Endothelial cell of umbilical vein (primary cell): ENCODE measurements around the gene TUB. TPM values are rescaled to one million over a fixed set of nuclear protein-coding genes. Genes with fewer than 3 reads are reported as not detected.

ENCODE experiments used
- BruUV-seq: library from RNA; stranded (reverse); fragments of 400-500 nt; replicated peaks from 2 replicates; lab custom pipeline; 2021; lab: Mats Ljungman, UMichigan
- CTCF ChIA-PET: fragments of 300-600, 350-600 bp; sonication (Branson Sonifier 250); formaldehyde crosslinking; loops from one replicate; lab custom pipeline; 2021; ENCODE audit warnings: antibody characterized with exemption, inconsistent platforms; lab: Charles Lee
- POLR2A ChIA-PET: fragments of 300-600, 350-600 bp; sonication (Branson Sonifier 250); formaldehyde crosslinking; loops from one replicate; lab custom pipeline; 2021; ENCODE audit warnings: antibody characterized with exemption, inconsistent platforms; lab: Charles Lee
- DNase-seq: peaks from one replicate; pipeline ENCODE4 v3.0.0-alpha.2; 2011; ENCODE audit warnings: low read depth, low spot score
- FAIRE-seq: peaks from 2 replicates; lab custom pipeline; 2011; peaks lifted over from hg19 to GRCh38; lab: Jason Lieb, UNC
- H2AFZ ChIP-seq: 2 replicates; pipeline ENCODE4 v1.6.0; 2012; ENCODE audit warnings: low read depth, low read length, control low read depth, inconsistent platforms
- H3K27ac ChIP-seq: 2 replicates; pipeline ENCODE4 v1.5.1; 2011; ENCODE audit warnings: low read depth, mild to moderate bottlenecking, control low read depth, low read length, moderate library complexity; ENCODE audit not compliant: insufficient read depth
- H3K27me3 ChIP-seq, 2 experiments: 2 replicates each; pipeline versions ENCODE4 v1.6.0 to v1.6.1; 2011; ENCODE audit warnings: low read length in 2 of 2, mixed read lengths in 1 of 2; ENCODE audit not compliant: control insufficient read depth in 2 of 2, insufficient read depth in 2 of 2
- H3K36me3 ChIP-seq, 2 experiments: 2 replicates in 1 of 2; 3 replicates in 1 of 2; pipeline ENCODE4 v1.5.1; 2011; ENCODE audit warnings: low read length in 2 of 2, mild to moderate bottlenecking in 1 of 2, moderate library complexity in 1 of 2; ENCODE audit not compliant: control insufficient read depth in 2 of 2, insufficient read depth in 2 of 2; ENCODE audit errors: extremely low read depth in 1 of 2
- H3K4me1 ChIP-seq: 3 replicates; pipeline ENCODE4 v1.5.1; 2011; ENCODE audit warnings: mild to moderate bottlenecking, low read length; ENCODE audit not compliant: control insufficient read depth, insufficient read depth; ENCODE audit errors: extremely low read depth
- H3K4me2 ChIP-seq: 2 replicates; pipeline ENCODE4 v1.6.1; 2011; ENCODE audit warnings: low read length, control low read depth, mixed read lengths; ENCODE audit not compliant: insufficient read depth
- H3K4me3 ChIP-seq, 3 experiments: fragments of 200-600 bp in 1 of 3; sonication (generic), shearing (Covaris generic) in 1 of 3; replicated peaks in 1 of 3; 2 replicates each; pipeline ENCODE4 v1.5.1; 2011 to 2016; ENCODE audit warnings: control low read depth in 3 of 3, low read length in 3 of 3, mild to moderate bottlenecking in 2 of 3, inconsistent platforms in 1 of 3, low read depth in 1 of 3, moderate library complexity in 1 of 3; ENCODE audit not compliant: insufficient read depth in 1 of 3
- H3K79me2 ChIP-seq: 2 replicates; pipeline ENCODE4 v1.6.0; 2012; ENCODE audit warnings: low read length, inconsistent platforms; ENCODE audit not compliant: control insufficient read depth, insufficient read depth
- H3K9ac ChIP-seq: replicated peaks from 2 replicates; pipeline ENCODE3; 2011; ENCODE audit warnings: low read length, control low read depth; ENCODE audit not compliant: insufficient read depth; ENCODE audit errors: extremely low read depth
- H3K9me1 ChIP-seq: replicated peaks from 3 replicates; pipeline ENCODE4 v1.6.0; 2011; ENCODE audit warnings: mild to moderate bottlenecking, low read length; ENCODE audit not compliant: control insufficient read depth, insufficient read depth; ENCODE audit errors: extremely low read depth
- H3K9me3 ChIP-seq: replicated peaks from 2 replicates; pipeline ENCODE4 v1.5.1; 2012; ENCODE audit warnings: low read length, inconsistent platforms; ENCODE audit not compliant: control insufficient read depth, insufficient read depth
- H4K20me1 ChIP-seq: replicated peaks from 2 replicates; pipeline ENCODE3; 2011; ENCODE audit warnings: mild to moderate bottlenecking, low read length; ENCODE audit not compliant: control insufficient read depth, insufficient read depth; ENCODE audit errors: extremely low read depth
- EZH2 ChIP-seq: IDR thresholded peaks from 2 replicates; pipeline ENCODE4 v1.6.1; 2012; ENCODE audit warnings: borderline replicate concordance, low read depth, mild to moderate bottlenecking, moderate library complexity, low read length, inconsistent platforms; ENCODE audit not compliant: severe bottlenecking
- FOS ChIP-seq: IDR thresholded peaks from 2 replicates; pipeline ENCODE4 v1.6.1; 2011; ENCODE audit warnings: mild to moderate bottlenecking, low read length, moderate library complexity, borderline replicate concordance; ENCODE audit not compliant: insufficient read depth
- GATA2 ChIP-seq: IDR thresholded peaks from 2 replicates; pipeline ENCODE4 v1.7.0; 2011; ENCODE audit warnings: low read depth, mild to moderate bottlenecking, moderate library complexity, mixed read lengths, low read length; ENCODE audit not compliant: insufficient read length, insufficient read depth
- MAX ChIP-seq: IDR thresholded peaks from 2 replicates; pipeline ENCODE4 v1.6.1; 2011; ENCODE audit not compliant: insufficient read depth, insufficient read length
- MYC ChIP-seq: IDR thresholded peaks from one replicate; pipeline ENCODE4 v1.6.1; 2011; ENCODE audit warnings: mild to moderate bottlenecking, low read depth, low read length
- POLR2A ChIP-seq: IDR thresholded peaks from 2 replicates; pipeline ENCODE4 v1.6.1; 2012; ENCODE audit warnings: low read depth, mild to moderate bottlenecking, control low read depth, low read length
- POLR2AphosphoS5 ChIP-seq: IDR thresholded peaks from 2 replicates; pipeline ENCODE4 v1.6.1; 2012; ENCODE audit warnings: low read depth, mild to moderate bottlenecking, control low read depth, low read length, moderate library complexity; ENCODE audit not compliant: insufficient read depth
- dilution Hi-C: fragments of 300-500 bp; cut with MboI; formaldehyde crosslinking; loops from one replicate; pipeline ENCODE4 v1.15.0; 2019; ENCODE audit warnings: low sequenced_read_pairs; ENCODE audit not compliant: extremely low pct_ligation_motif_present
- intact Hi-C: fragments of 100-400 bp; cut with micrococcal nuclease; formaldehyde crosslinking; loops from one replicate; pipeline ENCODE4 v1.10.0; 2022
- polyA plus RNA-seq, 4 experiments: library from polyadenylated mRNA; depleted of rRNA in 3 of 4; stranded (reverse) in 3 of 4; unstranded in 1 of 4; fragments of >200 nt; gene quantifications; 2 replicates each; pipeline versions ENCODE4 v1.2.1 to v1.2.3, GENCODE V29; 2011 to 2012; ENCODE audit warnings: missing spikeins in 1 of 4
- total RNA-seq: library from RNA; stranded (reverse); gene quantifications from 2 replicates; pipeline ENCODE4 v1.2.3, GENCODE V29; 2021
- TF ChIP-seq, protein P1 (sequence below), 2 donors: IDR thresholded peaks; 1 replicate in 1 of 2; 2 replicates in 1 of 2; pipeline ENCODE4 v1.5.1; 2011; ENCODE audit warnings: low read length in 2 of 2, mild to moderate bottlenecking in 2 of 2, moderate library complexity in 2 of 2, control low read depth in 1 of 2, inconsistent platforms in 1 of 2, low read depth in 1 of 2; ENCODE audit not compliant: insufficient read depth in 1 of 2; ENCODE audit errors: extremely low read depth in 1 of 2

Gene TUB
- total and polyA plus RNA-seq, 2 donors (not counting 3 experiments of a cell fraction or from before 2014, with no cell fraction given): 2.3 to 3.9 TPM

DNA sequence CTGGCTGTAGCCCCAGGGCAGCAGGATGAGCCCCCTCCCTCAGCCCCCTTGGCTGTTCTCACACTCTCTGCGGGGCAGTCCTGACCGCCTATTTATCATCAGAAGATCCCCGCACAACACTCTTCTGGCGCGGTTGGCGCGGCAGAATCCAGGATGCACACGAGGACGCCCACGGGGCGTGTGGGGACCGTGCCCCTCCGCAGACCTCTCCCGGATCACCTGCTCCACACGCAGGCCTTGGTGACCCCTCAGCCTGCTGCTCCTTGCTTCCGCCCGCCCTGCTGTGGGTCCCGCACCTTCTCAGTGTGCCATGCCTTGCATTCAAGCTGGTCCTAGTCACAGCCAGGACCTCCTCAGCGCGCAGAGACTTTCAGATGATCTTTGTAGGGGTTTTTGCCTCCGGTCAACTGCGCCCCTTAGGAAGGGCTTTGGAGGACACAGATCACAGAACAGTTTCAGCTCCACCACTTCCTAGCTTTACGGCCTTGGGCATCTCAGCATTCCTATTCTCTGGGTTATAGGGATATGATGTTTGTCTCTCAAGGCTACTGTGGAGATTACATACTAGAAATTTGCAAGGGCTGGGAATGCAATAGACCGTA lies 841 bp upstream of the TUB start:
- DNase-seq (no peak), FAIRE-seq (no peak)
- POLR2A ChIA-PET: no interaction called here
- BruUV-seq: no TSS peak
- peak overlapping the region in 2 of 3 experiments; percentile 26 to 42 for H3K4me3 ChIP-seq
- peak overlapping the region; percentile 59 for H3K4me2 ChIP-seq
- peaks cover 6% of the 10 kb centered on the region for H3K4me1 ChIP-seq
- no peaks in the 10 kb centered on the region for H3K9me1 ChIP-seq
- CTCF ChIA-PET: interaction anchor here (0.8 to 4.1 kb wide), 6 partner anchors 12 to 74 kb away, joined by 3 to 40 read pairs (median 16); no protein-coding TSS in a partner anchor
- H2AFZ ChIP-seq: peak overlapping the region; percentile 74
- TF ChIP-seq FOS (no peak), MAX (no peak), MYC (no peak)
- no peak overlapping the region for H3K27ac ChIP-seq
- no peaks in the 10 kb centered on the region for H3K79me2 ChIP-seq
- intact Hi-C loops (no loop called here), dilution Hi-C loops (no loop called here)
- H3K9ac ChIP-seq: no peak overlapping the region
- no peaks in the 10 kb centered on the region for H3K36me3 ChIP-seq
- H3K27me3 ChIP-seq: peaks cover 2 to 5% of the 10 kb centered on the region in 2 experiments
- H3K9me3 ChIP-seq: no peaks in the 10 kb centered on the region
- H4K20me1 ChIP-seq: no peaks in the 10 kb centered on the region

DNA sequence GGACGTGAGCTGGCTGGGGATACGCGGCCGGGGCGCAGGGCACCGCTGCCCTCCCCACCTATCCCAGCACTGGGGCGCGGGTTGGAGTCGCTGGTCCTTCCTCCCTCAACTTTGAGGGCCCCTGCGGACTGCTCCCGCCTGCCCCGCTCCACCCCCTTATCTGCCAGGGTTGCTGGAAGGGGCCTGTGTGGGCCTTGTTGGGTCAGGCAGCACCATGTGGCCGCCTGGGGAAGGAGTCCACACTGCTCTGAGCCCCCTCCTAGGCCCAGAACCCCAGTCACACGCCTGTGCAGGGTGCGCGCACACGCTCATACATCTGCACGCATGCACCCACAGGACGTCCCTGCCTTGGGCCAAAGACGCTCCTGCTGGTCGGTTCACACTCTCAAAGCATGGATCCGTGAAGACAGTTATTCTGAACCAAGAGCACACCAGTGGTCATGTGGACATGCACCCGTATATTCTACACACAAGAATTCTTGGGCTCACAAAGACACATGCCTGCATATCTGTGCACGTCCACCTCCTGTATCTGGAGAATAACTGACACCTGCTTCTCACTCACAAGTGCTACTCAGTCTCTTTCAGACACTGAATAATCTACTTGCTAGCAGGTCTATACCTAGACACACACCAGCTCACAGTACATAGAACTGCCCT lies 710 bp downstream of the TUB start:
- Histone ChIP-seq H3K27ac (no peak overlapping the region), H3K9ac (no peak overlapping the region), H3K4me1 (peaks cover 6% of the 10 kb centered on the region), H3K4me2 (peak overlapping the region; percentile 55), H3K27me3 (peaks cover 2 to 5% of the 10 kb centered on the region in 2 experiments), H4K20me1 (no peaks in the 10 kb centered on the region), H3K9me3 (no peaks in the 10 kb centered on the region), H3K4me3 (peak overlapping the region in 2 of 3 experiments; percentile 35 to 42), H3K79me2 (no peaks in the 10 kb centered on the region), H3K9me1 (no peaks in the 10 kb centered on the region), H3K36me3 (no peaks in the 10 kb centered on the region), H2AFZ (peak overlapping the region; percentile 72)
- dilution Hi-C loops (no loop called here), intact Hi-C loops (no loop called here)
- FAIRE-seq: no peak
- ChIA-PET POLR2A (no interaction called here), CTCF (interaction anchor here (2.5 to 4.1 kb wide), 4 partner anchors 10 to 76 kb away, joined by 13 to 40 read pairs (median 24); no protein-coding TSS in a partner anchor)
- BruUV-seq: no TSS peak
- peak; percentile 13 for DNase-seq
- TF ChIP-seq FOS: no peak
- TF ChIP-seq, protein P1, sequence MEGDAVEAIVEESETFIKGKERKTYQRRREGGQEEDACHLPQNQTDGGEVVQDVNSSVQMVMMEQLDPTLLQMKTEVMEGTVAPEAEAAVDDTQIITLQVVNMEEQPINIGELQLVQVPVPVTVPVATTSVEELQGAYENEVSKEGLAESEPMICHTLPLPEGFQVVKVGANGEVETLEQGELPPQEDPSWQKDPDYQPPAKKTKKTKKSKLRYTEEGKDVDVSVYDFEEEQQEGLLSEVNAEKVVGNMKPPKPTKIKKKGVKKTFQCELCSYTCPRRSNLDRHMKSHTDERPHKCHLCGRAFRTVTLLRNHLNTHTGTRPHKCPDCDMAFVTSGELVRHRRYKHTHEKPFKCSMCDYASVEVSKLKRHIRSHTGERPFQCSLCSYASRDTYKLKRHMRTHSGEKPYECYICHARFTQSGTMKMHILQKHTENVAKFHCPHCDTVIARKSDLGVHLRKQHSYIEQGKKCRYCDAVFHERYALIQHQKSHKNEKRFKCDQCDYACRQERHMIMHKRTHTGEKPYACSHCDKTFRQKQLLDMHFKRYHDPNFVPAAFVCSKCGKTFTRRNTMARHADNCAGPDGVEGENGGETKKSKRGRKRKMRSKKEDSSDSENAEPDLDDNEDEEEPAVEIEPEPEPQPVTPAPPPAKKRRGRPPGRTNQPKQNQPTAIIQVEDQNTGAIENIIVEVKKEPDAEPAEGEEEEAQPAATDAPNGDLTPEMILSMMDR (IDR thresholded peaks at IDR 0.05; ENCODE audit: extremely low read depth in 1 of 2, insufficient read depth in 1 of 2, low read depth in 1 of 2, low read length in 2 of 2): no peak
- no peak for TF ChIP-seq POLR2A
- no peak for TF ChIP-seq MAX
- no peak for TF ChIP-seq POLR2AphosphoS5
- peak; percentile 8 for TF ChIP-seq EZH2
- TF ChIP-seq MYC: no peak
- no peak for TF ChIP-seq GATA2
